ENCODE results near the gene CLCN7. TPM values are rescaled to one million over a fixed set of nuclear protein-coding genes. Genes with fewer than 3 reads are reported as not detected.
A peak's percentile ranks its signal among the peaks of the same experiment; 100 is the strongest.

The CLCN7 gene
- total RNA-seq, 2 donors from 2014 or later, result 42.3 to 44.9 TPM

DNA sequence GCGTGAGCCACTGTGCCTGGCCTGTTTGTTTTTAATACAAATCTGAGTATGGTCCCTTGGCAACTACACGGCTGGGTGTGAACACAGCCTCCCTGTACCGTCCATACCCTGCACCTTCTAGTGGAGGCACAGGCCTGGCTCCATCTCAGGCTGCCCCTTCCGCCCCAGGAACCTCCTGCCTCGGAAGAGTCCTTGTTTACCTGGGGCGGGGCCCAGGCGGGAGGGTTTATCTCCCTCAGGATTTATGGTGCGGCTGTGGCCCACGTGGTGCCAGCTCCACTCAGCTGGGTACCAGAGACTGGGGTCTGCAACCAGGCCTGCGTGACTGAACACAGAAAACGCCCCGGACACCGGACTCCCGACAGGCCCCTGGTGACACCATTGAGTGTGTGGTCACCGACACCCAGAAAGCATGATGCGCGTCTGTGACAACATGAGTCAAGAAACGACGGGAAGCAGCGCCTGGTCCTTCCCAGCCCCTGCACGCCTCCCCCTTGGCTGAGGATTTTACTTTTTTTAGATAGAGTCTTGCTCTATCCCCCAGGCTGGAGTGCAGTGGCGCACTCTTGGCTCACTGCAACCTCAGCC is 79.3 kb downstream of the CLCN7 start:
- ATAC-seq, result peak; percentile 92
- intact Hi-C loops (cut with DNase I, micrococcal nuclease), result no loop called here

More for the DNA sequence above, 79.3 kb downstream of the CLCN7 start:
- peak in 1 of 2 donors; percentile 41 for DNase-seq

Other genes starting within 250 kb of the CLCN7 start
- 100 to 1,000 TPM in 1 of 2 donors, 10 to 100 TPM in 1; 60.7 to 124 TPM for gene TPSG1, start 249.8 kb downstream of the CLCN7 start, total RNA-seq
- gene TPSB2, start 244.8 kb downstream of the CLCN7 start, total RNA-seq, result 10 to 100 TPM in 1 of 2 donors, 1 to 10 TPM in 1; 6.4 to 18.6 TPM
- 10 to 100 TPM in 1 of 2 donors, 1 to 10 TPM in 1; 5.7 to 49.9 TPM for gene TPSAB1, start 234.3 kb downstream of the CLCN7 start, total RNA-seq
- 1 to 10 TPM in 1 of 2 donors, under 1 TPM in 1; 0.18 to 2.8 TPM for gene TPSD1, start 219.0 kb downstream of the CLCN7 start, total RNA-seq
- 10 to 100 TPM; 76.6 to 87.1 TPM for gene UBE2I, start 165.4 kb downstream of the CLCN7 start, total RNA-seq
- gene BAIAP3, start 141.4 kb downstream of the CLCN7 start, total RNA-seq, result 10 to 100 TPM in 1 of 2 donors, 1 to 10 TPM in 1; 7.5 to 12.3 TPM
- gene TSR3, start 123.2 kb downstream of the CLCN7 start, total RNA-seq, result 10 to 100 TPM; 50.7 to 54.4 TPM
- 10 to 100 TPM; 57.6 to 61.8 TPM for gene GNPTG, start 123.1 kb downstream of the CLCN7 start, total RNA-seq
- gene UNKL, start 60.3 kb downstream of the CLCN7 start, total RNA-seq, result 10 to 100 TPM; 14.7 to 15.0 TPM
- gene UQCC4, start 54.3 kb downstream of the CLCN7 start, total RNA-seq, result 10 to 100 TPM; 11.6 to 17.2 TPM
- gene PERCC1, start 44.0 kb downstream of the CLCN7 start, total RNA-seq, result not detected
- gene CCDC154, start 30.5 kb downstream of the CLCN7 start, total RNA-seq, result under 1 TPM; 0.55 to 0.59 TPM
- not detected for gene PTX4, start 13.9 kb upstream of the CLCN7 start, total RNA-seq
- 10 to 100 TPM; 26.6 to 36.3 TPM for gene TELO2, start 18.3 kb upstream of the CLCN7 start, total RNA-seq
- 1 to 10 TPM; 2.6 to 4.9 TPM for gene TMEM204, start 58.6 kb upstream of the CLCN7 start, total RNA-seq
- 10 to 100 TPM; 13.3 to 16.3 TPM for gene IFT140, start 137.0 kb upstream of the CLCN7 start, total RNA-seq
- gene CRAMP1, start 137.3 kb upstream of the CLCN7 start, total RNA-seq, result 10 to 100 TPM; 16.4 to 16.6 TPM
- gene JPT2, start 203.3 kb upstream of the CLCN7 start, total RNA-seq, result 10 to 100 TPM; 49.8 to 62.4 TPM
- 10 to 100 TPM; 55.2 to 79.0 TPM for gene MAPK8IP3, start 231.2 kb upstream of the CLCN7 start, total RNA-seq

Measured in left colon (tissue), 2 donors.